HepG2 (cell line): Measurements from ENCODE around the gene GANC. TPM values are rescaled to one million over a fixed set of nuclear protein-coding genes. Genes with fewer than 3 reads are reported as not detected.
A peak's percentile ranks its signal among the peaks of the same experiment; 100 is the strongest.

Experiments used
- CEBPB ChIP-seq: IDR thresholded peaks from 2 replicates; pipeline ENCODE4 v1.6.1; 2011; ENCODE audit warnings: low read depth, low read length, improper control_type of control experiment, borderline replicate concordance
- FOXO1 ChIP-seq: sonication (generic); formaldehyde crosslinking; IDR thresholded peaks from 2 replicates; pipeline ENCODE4 v1.4.0; 2020; ENCODE audit warnings: missing genetic modification reagents
- GFI1 ChIP-seq: sonication (generic); formaldehyde crosslinking; IDR thresholded peaks from 2 replicates; pipeline ENCODE4 v1.5.0; 2020; ENCODE audit warnings: missing genetic modification reagents, mild to moderate bottlenecking, borderline replicate concordance
- HDAC1 ChIP-seq: sonication (generic); formaldehyde crosslinking; IDR thresholded peaks from 2 replicates; pipeline ENCODE4 v1.5.1; 2020; ENCODE audit warnings: mild to moderate bottlenecking, missing genetic modification reagents
- HNF1A ChIP-seq, 2 experiments: sonication (generic) in 1 of 2; formaldehyde crosslinking in 1 of 2; IDR thresholded peaks; 2 replicates each; pipeline versions ENCODE4 v1.4.0 to v1.6.1; 2016 to 2020; ENCODE audit warnings: borderline replicate concordance in 1 of 2, low read depth in 1 of 2, mild to moderate bottlenecking in 1 of 2, missing genetic modification reagents in 1 of 2
- MAZ ChIP-seq, 2 experiments: sonication (generic) in 1 of 2; formaldehyde crosslinking in 1 of 2; IDR thresholded peaks; 2 replicates each; pipeline versions ENCODE4 v1.5.0 to v1.6.1; 2012 to 2020; ENCODE audit warnings: low read depth in 2 of 2, mild to moderate bottlenecking in 2 of 2, borderline replicate concordance in 1 of 2, improper control_type of control experiment in 1 of 2, low read length in 1 of 2, missing genetic modification reagents in 1 of 2, moderate library complexity in 1 of 2
- NONO ChIP-seq, 2 experiments: fragments of 450-650 bp in 1 of 2; sonication (generic) in 1 of 2; formaldehyde crosslinking in 1 of 2; IDR thresholded peaks in 1 of 2; conservative IDR thresholded peaks in 1 of 2; 2 replicates each; pipeline versions ENCODE4 v1.6.1 to v1.8.0; 2017 to 2022; ENCODE audit warnings: mild to moderate bottlenecking in 1 of 2, missing genetic modification reagents in 1 of 2, moderate library complexity in 1 of 2
- SMC3 ChIP-seq: IDR thresholded peaks from 2 replicates; pipeline ENCODE4 v1.6.1; 2011; ENCODE audit warnings: low read length, improper control_type of control experiment
- SOX13 ChIP-seq, 3 experiments: fragments of 450-650 bp in 1 of 3; sonication (generic) in 1 of 3; formaldehyde crosslinking in 1 of 3; IDR thresholded peaks in 2 of 3; conservative IDR thresholded peaks in 1 of 3; 2 replicates each; pipeline versions ENCODE4 v1.5.0 to v1.6.1; 2016 to 2020; ENCODE audit warnings: antibody characterized with exemption in 1 of 3, mild to moderate bottlenecking in 1 of 3, missing compliant biosample characterization in 1 of 3, missing genetic modification reagents in 1 of 3, moderate library complexity in 1 of 3
- SOX5 ChIP-seq: IDR thresholded peaks from 2 replicates; pipeline ENCODE4 v1.6.1; 2016; ENCODE audit warnings: borderline replicate concordance
- SOX6 ChIP-seq, 2 experiments: fragments of 450-650 bp in 1 of 2; sonication (generic) in 1 of 2; formaldehyde crosslinking in 1 of 2; IDR thresholded peaks; 2 replicates each; pipeline versions ENCODE4 v1.4.0 to v1.6.1; 2017 to 2020; ENCODE audit warnings: antibody characterized with exemption in 1 of 2, mild to moderate bottlenecking in 1 of 2, missing genetic modification reagents in 1 of 2
- STAG1 ChIP-seq: sonication (generic); formaldehyde crosslinking; IDR thresholded peaks from 2 replicates; pipeline ENCODE4 v1.4.0; 2020; ENCODE audit warnings: missing genetic modification reagents
- TEAD3 ChIP-seq: optimal IDR thresholded peaks from 2 replicates; pipeline ENCODE3; 2016; ENCODE audit warnings: borderline replicate concordance
- ZKSCAN8 ChIP-seq: IDR thresholded peaks from 2 replicates; pipeline ENCODE4 v1.6.1; 2016; ENCODE audit warnings: borderline replicate concordance, missing genetic modification reagents, missing compliant biosample characterization
- ZMYM3 ChIP-seq: sonication (generic); formaldehyde crosslinking; IDR thresholded peaks from 2 replicates; pipeline ENCODE4 v1.5.1; 2020; ENCODE audit warnings: mild to moderate bottlenecking, missing genetic modification reagents
- ZMYM4 ChIP-seq: sonication (generic); formaldehyde crosslinking; IDR thresholded peaks from 2 replicates; pipeline ENCODE4 v1.8.1; 2023; ENCODE audit warnings: mild to moderate bottlenecking, missing genetic modification reagents
- ZNF468 ChIP-seq: sonication (generic); formaldehyde crosslinking; IDR thresholded peaks from 2 replicates; pipeline ENCODE4 v1.8.0; 2022; ENCODE audit warnings: mild to moderate bottlenecking, moderate library complexity, missing genetic modification reagents
- ZNF720 ChIP-seq: sonication (generic); formaldehyde crosslinking; IDR thresholded peaks from 2 replicates; pipeline ENCODE4 v1.4.0; 2020; ENCODE audit warnings: missing genetic modification reagents
- ZNF784 ChIP-seq: sonication (generic); formaldehyde crosslinking; IDR thresholded peaks from 2 replicates; pipeline ENCODE4 v1.5.1; 2020; ENCODE audit warnings: missing genetic modification reagents, mild to moderate bottlenecking, borderline replicate concordance
- polyA plus RNA-seq, 8 experiments: library from polyadenylated mRNA; depleted of rRNA in 3 of 8; stranded (reverse) in 7 of 8; unstranded in 1 of 8; fragments of >200 nt; fragmentation: Illumina TruSeq in 4 of 8; extraction: Trizol in 4 of 8; gene quantifications; 2 replicates each; pipeline versions ENCODE4 v1.2.1 to v1.2.3, GENCODE V29; 2011 to 2016; ENCODE audit warnings: low read depth in 4 of 8, missing spikeins in 1 of 8, mixed read lengths in 1 of 8; ENCODE audit not compliant: insufficient read depth in 1 of 8
- total RNA-seq, 5 experiments: library from RNA; depleted of rRNA; stranded (reverse); fragments of >200 nt; fragmentation: Illumina TruSeq; extraction: Trizol; gene quantifications; 2 replicates each; pipeline ENCODE4 v1.2.3, GENCODE V29; 2016; ENCODE audit warnings: low read depth in 1 of 5
- TF ChIP-seq, protein P1 (sequence below): IDR thresholded peaks from 2 replicates; pipeline ENCODE4 v1.6.1; 2016
- TF ChIP-seq, protein P2 (sequence below): sonication (generic); formaldehyde crosslinking; IDR thresholded peaks from 2 replicates; pipeline ENCODE4 v1.4.0; 2020; ENCODE audit warnings: mild to moderate bottlenecking, missing genetic modification reagents

GANC gene
- total and polyA plus RNA-seq, 2 of the 13 experiments (the other 11 are each of a cell fraction or from before 2014, with no cell fraction given), result 17.0 to 21.0 TPM

- TF ChIP-seq HNF1A (IDR thresholded peaks at IDR 0.05; ENCODE audit: low read depth) (peak; percentile 84), HNF1A (CRISPR knock-in tag; IDR thresholded peaks at IDR 0.05; ENCODE audit: borderline replicate concordance) (peak; percentile 89), ZMYM4 (CRISPR knock-in tag) (peak; percentile 71), ZNF720 (CRISPR knock-in tag) (no peak), SOX6 (IDR thresholded peaks at IDR 0.05) (no peak), SOX6 (CRISPR knock-in tag; IDR thresholded peaks at IDR 0.05) (peak; percentile 76), MAZ (IDR thresholded peaks at IDR 0.05; ENCODE audit: borderline replicate concordance, low read depth, low read length) (no peak), MAZ (CRISPR knock-in tag; IDR thresholded peaks at IDR 0.05; ENCODE audit: low read depth) (no peak), ZNF468 (no peak), TEAD3 (peak; percentile 79), ZMYM3 (peak; percentile 68), STAG1 (CRISPR knock-in tag) (no peak), HDAC1 (0 out of 2 replicates have a peak, but pooled peaks have one; percentile 26), ZKSCAN8 (no peak), SOX5 (CRISPR knock-in tag) (peak; percentile 73; the same call in 1 of the 2 replicates), SMC3 (no peak), FOXO1 (peak; percentile 79; the same call in 1 of the 2 replicates), SOX13 (IDR thresholded peaks at IDR 0.05) (no peak), SOX13 (CRISPR knock-in tag; conservative IDR thresholded peaks at IDR 0.05 in 1 of 2, IDR thresholded peaks at IDR 0.05 in 1 of 2) (peak in 1 of 2 experiments; percentile 86; a peak in 2 of 4 replicates), ZNF784 (CRISPR knock-in tag) (no peak), NONO (IDR thresholded peaks at IDR 0.05) (no peak), NONO (CRISPR knock-in tag; conservative IDR thresholded peaks at IDR 0.05) (peak; percentile 64; the same call in 1 of the 2 replicates), CEBPB (peak; percentile 97), GFI1 (CRISPR knock-in tag) (peak; percentile 75)
- TF ChIP-seq, protein P1, sequence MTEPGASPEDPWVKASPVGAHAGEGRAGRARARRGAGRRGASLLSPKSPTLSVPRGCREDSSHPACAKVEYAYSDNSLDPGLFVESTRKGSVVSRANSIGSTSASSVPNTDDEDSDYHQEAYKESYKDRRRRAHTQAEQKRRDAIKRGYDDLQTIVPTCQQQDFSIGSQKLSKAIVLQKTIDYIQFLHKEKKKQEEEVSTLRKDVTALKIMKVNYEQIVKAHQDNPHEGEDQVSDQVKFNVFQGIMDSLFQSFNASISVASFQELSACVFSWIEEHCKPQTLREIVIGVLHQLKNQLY, result peak; percentile 24; the same call in 1 of the 2 replicates
- TF ChIP-seq, protein P2, sequence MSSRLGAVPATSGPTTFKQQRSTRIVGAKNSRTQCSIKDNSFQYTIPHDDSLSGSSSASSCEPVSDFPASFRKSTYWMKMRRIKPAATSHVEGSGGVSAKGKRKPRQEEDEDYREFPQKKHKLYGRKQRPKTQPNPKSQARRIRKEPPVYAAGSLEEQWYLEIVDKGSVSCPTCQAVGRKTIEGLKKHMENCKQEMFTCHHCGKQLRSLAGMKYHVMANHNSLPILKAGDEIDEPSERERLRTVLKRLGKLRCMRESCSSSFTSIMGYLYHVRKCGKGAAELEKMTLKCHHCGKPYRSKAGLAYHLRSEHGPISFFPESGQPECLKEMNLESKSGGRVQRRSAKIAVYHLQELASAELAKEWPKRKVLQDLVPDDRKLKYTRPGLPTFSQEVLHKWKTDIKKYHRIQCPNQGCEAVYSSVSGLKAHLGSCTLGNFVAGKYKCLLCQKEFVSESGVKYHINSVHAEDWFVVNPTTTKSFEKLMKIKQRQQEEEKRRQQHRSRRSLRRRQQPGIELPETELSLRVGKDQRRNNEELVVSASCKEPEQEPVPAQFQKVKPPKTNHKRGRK (CRISPR knock-in tag), result no peak
These were observed 13.5 kb downstream of the GANC start (continued) for GRCh38 chr15:42286445-42287029.
